Testis (tissue), 3 donors: ENCODE measurements around the gene TSPAN8. TPM values are rescaled to one million over a fixed set of nuclear protein-coding genes. Genes with fewer than 3 reads are reported as not detected.
"Not testable (repeated sequence)": the region's sequence is repeated elsewhere in the genome, so short reads cannot be mapped to it uniquely, and the experiment has no call there.

Experiments used
- DNase-seq: peaks from one replicate; pipeline ENCODE4 v3.0.0-alpha.2; 2019
- H3K27ac ChIP-seq, 2 donors: fragments of 200-600 bp; sonication (generic); one replicate each; pipeline ENCODE4 v1.5.1; 2019
- H3K27me3 ChIP-seq: fragments of 200-600 bp; sonication (generic); one replicate; pipeline ENCODE4 v1.5.1; 2019
- H3K36me3 ChIP-seq: fragments of 200-600 bp; sonication (generic); one replicate; pipeline ENCODE4 v1.5.1; 2017; ENCODE audit warnings: low read depth; ENCODE audit errors: missing control alignments
- H3K4me1 ChIP-seq: fragments of 200-600 bp; sonication (generic); one replicate; pipeline ENCODE4 v1.5.1; 2019
- H3K4me3 ChIP-seq, 2 donors: fragments of 200-600 bp; sonication (generic); one replicate each; pipeline ENCODE4 v1.5.1; 2017 to 2019
- H3K9me3 ChIP-seq: fragments of 200-600 bp; sonication (generic); one replicate; pipeline ENCODE4 v1.5.1; 2017
- CTCF ChIP-seq, 3 experiments: fragments of 450-650 bp in 2 of 3; fragments of 200-600 bp in 1 of 3; sonication (generic) in 1 of 3; IDR thresholded peaks; one replicate each; pipeline ENCODE4 v1.5.1; 2016 to 2019; ENCODE audit warnings: antibody characterized with exemption in 3 of 3, mild to moderate bottlenecking in 2 of 3, moderate library complexity in 1 of 3
- POLR2A ChIP-seq: fragments of 450-650 bp; IDR thresholded peaks from one replicate; pipeline ENCODE4 v1.6.1; 2017; ENCODE audit warnings: antibody characterized with exemption, mild to moderate bottlenecking, moderate library complexity
- WGBS, 2 donors: methylation state at CpG; one replicate each; pipeline ENCODE4 v1.1.5; 2018; 5-methylcytosine and 5-hydroxymethylcytosine counted together
- intact Hi-C: fragments of 100-400 bp; cut with DNase I; formaldehyde crosslinking; loops from one replicate; pipeline ENCODE4 v1.15.1; 2023; ENCODE audit warnings: low total_unique reads
- polyA plus RNA-seq: library from polyadenylated mRNA; stranded (reverse); fragments of 350-450 nt; fragmentation: Illumina TruSeq; extraction: RNeasy Lipid Tissue Mini Kit (QIAGEN cat#74804); gene quantifications from one replicate; pipeline ENCODE4 v1.2.3, GENCODE V29; 2014; ENCODE audit warnings: low read depth, low replicate concordance; ENCODE audit not compliant: insufficient read depth
- total RNA-seq, 2 donors: library from RNA; depleted of rRNA; stranded (reverse); fragments of >200 nt; gene quantifications; one replicate each; pipeline ENCODE4 v1.2.3, GENCODE V29; 2016

The TSPAN8 gene
- total and polyA plus RNA-seq, 3 donors from 2014 or later, result 1.3 to 6.2 (median 4.7) TPM

- H3K4me1 ChIP-seq, result no peaks in the 10 kb centered on the region
- no peaks in the 10 kb centered on the region for H3K36me3 ChIP-seq
- no peak for DNase-seq
- peak overlapping the region in 1 of 2 donors; percentile 43 for H3K4me3 ChIP-seq
- TF ChIP-seq CTCF (IDR thresholded peaks at IDR 0.05) (no peak), POLR2A (no peak)
- H3K9me3 ChIP-seq, result no peaks in the 10 kb centered on the region
- H3K27me3 ChIP-seq, result no peaks in the 10 kb centered on the region
- H3K27ac ChIP-seq, result no peak overlapping the region
- WGBS, 2 donors, result 50 to 89% methylated on average over 4 to 24 of the region's 34 CpGs
- intact Hi-C loops, result no loop called here
Measured at GRCh38 chr12:71166280-71166679, 8.5 kb upstream of the TSPAN8 start.

- H3K27me3 ChIP-seq, H3K4me1 ChIP-seq, DNase-seq, H3K9me3 ChIP-seq, H3K36me3 ChIP-seq, H3K27ac ChIP-seq, intact Hi-C loops: not testable (repeated sequence)
- peak overlapping the region in 1 of 2 donors; percentile 43 for H3K4me3 ChIP-seq
- 67 to 92% methylated on average over 2 to 5 of the region's 5 CpGs for WGBS, 2 donors
Measured at GRCh38 chr12:71165780-71166179, 8.0 kb upstream of the TSPAN8 start.

GRCh38 chr12:71164568-71165197 lies 6.9 kb upstream of the TSPAN8 start:
- DNase-seq, result no peak
- Histone ChIP-seq H3K27ac (no peak overlapping the region), H3K27me3 (no peaks in the 10 kb centered on the region), H3K36me3 (no peaks in the 10 kb centered on the region), H3K9me3 (no peaks in the 10 kb centered on the region), H3K4me3 (no peak overlapping the region), H3K4me1 (no peaks in the 10 kb centered on the region)
- 61 to 68% methylated on average over 5 of the region's 5 CpGs for WGBS, 2 donors
- TF ChIP-seq CTCF (IDR thresholded peaks at IDR 0.05) (no peak), POLR2A (no peak)
- intact Hi-C loops, result no loop called here

GRCh38 chr12:71164166-71164565 lies 6.4 kb upstream of the TSPAN8 start:
- Histone ChIP-seq H3K27ac (no peak overlapping the region), H3K4me1 (no peaks in the 10 kb centered on the region), H3K36me3 (no peaks in the 10 kb centered on the region), H3K9me3 (no peaks in the 10 kb centered on the region), H3K4me3 (no peak overlapping the region), H3K27me3 (no peaks in the 10 kb centered on the region)
- TF ChIP-seq CTCF (IDR thresholded peaks at IDR 0.05) (no peak), POLR2A (no peak)
- no peak for DNase-seq
- intact Hi-C loops, result no loop called here
- 53 to 61% methylated on average over 5 of the region's 5 CpGs for WGBS, 2 donors

GRCh38 chr12:71162832-71163763 lies 5.3 kb upstream of the TSPAN8 start:
- 74 to 78% methylated on average over 8 of the region's 8 CpGs for WGBS, 2 donors
- Histone ChIP-seq H3K9me3 (no peaks in the 10 kb centered on the region), H3K27ac (no peak overlapping the region), H3K27me3 (no peaks in the 10 kb centered on the region), H3K36me3 (no peaks in the 10 kb centered on the region), H3K4me1 (peaks cover 3% of the 10 kb centered on the region), H3K4me3 (no peak overlapping the region)
- intact Hi-C loops, result no loop called here
- TF ChIP-seq CTCF (IDR thresholded peaks at IDR 0.05), result no peak
- TF ChIP-seq POLR2A, result no peak
- DNase-seq, result no peak
